Activated CD4-positive, alpha-beta T cell treated with anti-CD3 and anti-CD28 coated beads, Interleukin-2, amount 10 ng/mL, durations not matched to agents 7 days and 5 days (primary cell): ENCODE results near the gene SEMA3A. TPM values are rescaled to one million over a fixed set of nuclear protein-coding genes. Genes with fewer than 3 reads are reported as not detected.

Experiments
- CTCF ChIA-PET: fragments of 350-600 bp; sonication (Branson Sonifier 250); formaldehyde crosslinking; loops from one replicate; lab custom pipeline; 2021; ENCODE audit warnings: antibody characterized with exemption; lab: Charles Lee
- POLR2A ChIA-PET: fragments of 350-600 bp; sonication (Branson Sonifier 250); formaldehyde crosslinking; loops from one replicate; lab custom pipeline; 2021; ENCODE audit warnings: antibody characterized with exemption; lab: Charles Lee
- DNase-seq: peaks from one replicate; pipeline ENCODE4 v3.0.0-alpha.2; 2020
- H3K27ac Mint-ChIP-seq: one replicate; pipeline ENCODE4 v1.8.0; 2021; ENCODE audit warnings: mild to moderate bottlenecking, moderate library complexity, mixed read lengths
- H3K27me3 Mint-ChIP-seq: one replicate; pipeline ENCODE4 v1.8.0; 2021; ENCODE audit warnings: mixed read lengths
- H3K36me3 Mint-ChIP-seq: one replicate; pipeline ENCODE4 v1.8.0; 2021; ENCODE audit warnings: low read depth, mixed read lengths
- H3K4me1 Mint-ChIP-seq: one replicate; pipeline ENCODE4 v1.8.0; 2021; ENCODE audit warnings: mixed read lengths
- H3K4me3 Mint-ChIP-seq: one replicate; pipeline ENCODE4 v1.8.0; 2021; ENCODE audit warnings: mild to moderate bottlenecking, moderate library complexity, mixed read lengths
- H3K9me3 Mint-ChIP-seq: one replicate; pipeline ENCODE4 v1.8.0; 2021; ENCODE audit warnings: mixed read lengths
- total RNA-seq, 2 experiments: library from RNA; stranded (reverse); gene quantifications; one replicate each; pipeline ENCODE4 v1.2.3, GENCODE V29; 2021

The SEMA3A gene
- total RNA-seq, 2 experiments from 2014 or later: 1.3 to 1.4 TPM

GRCh38 chr7:84022684-84023308, 171.8 kb downstream of the SEMA3A start:
- H3K27ac Mint-ChIP-seq: no peak overlapping the region
- no peak for DNase-seq
- ChIA-PET CTCF (no interaction called here), POLR2A (no interaction called here)
- H3K27me3 Mint-ChIP-seq: no peaks in the 10 kb centered on the region
- no peaks in the 10 kb centered on the region for H3K4me1 Mint-ChIP-seq
- H3K9me3 Mint-ChIP-seq: no peaks in the 10 kb centered on the region
- H3K4me3 Mint-ChIP-seq: no peak overlapping the region
- H3K36me3 Mint-ChIP-seq: no peaks in the 10 kb centered on the region

GRCh38 chr7:84022009-84022408, 172.6 kb downstream of the SEMA3A start:
- Mint-ChIP-seq H3K9me3 (no peaks in the 10 kb centered on the region), H3K27ac (no peak overlapping the region), H3K4me1 (no peaks in the 10 kb centered on the region), H3K27me3 (no peaks in the 10 kb centered on the region), H3K4me3 (no peak overlapping the region), H3K36me3 (no peaks in the 10 kb centered on the region)
- POLR2A ChIA-PET: no interaction called here
- DNase-seq: no peak
- CTCF ChIA-PET: no interaction called here

- POLR2A ChIA-PET: no interaction called here
- CTCF ChIA-PET: no interaction called here
- no peak overlapping the region for H3K4me3 Mint-ChIP-seq
- H3K9me3 Mint-ChIP-seq: no peaks in the 10 kb centered on the region
- H3K27ac Mint-ChIP-seq: no peak overlapping the region
- H3K36me3 Mint-ChIP-seq: no peaks in the 10 kb centered on the region
- no peak for DNase-seq
- H3K4me1 Mint-ChIP-seq: no peaks in the 10 kb centered on the region
- H3K27me3 Mint-ChIP-seq: no peaks in the 10 kb centered on the region
Observed at GRCh38 chr7:84021292-84021908, 173.2 kb downstream of the SEMA3A start.

- peaks cover 6% of the 10 kb centered on the region for H3K4me1 Mint-ChIP-seq
- no peak overlapping the region for H3K27ac Mint-ChIP-seq
- DNase-seq: no peak
- H3K4me3 Mint-ChIP-seq: no peak overlapping the region
- no peaks in the 10 kb centered on the region for H3K9me3 Mint-ChIP-seq
- H3K27me3 Mint-ChIP-seq: no peaks in the 10 kb centered on the region
- CTCF ChIA-PET: no interaction called here
- no peaks in the 10 kb centered on the region for H3K36me3 Mint-ChIP-seq
- POLR2A ChIA-PET: no interaction called here
Observed at GRCh38 chr7:84017651-84018050, 176.9 kb downstream of the SEMA3A start.

GRCh38 chr7:84013616-84014240, 180.9 kb downstream of the SEMA3A start:
- peaks cover 2% of the 10 kb centered on the region for H3K27me3 Mint-ChIP-seq
- no peaks in the 10 kb centered on the region for H3K9me3 Mint-ChIP-seq
- no peaks in the 10 kb centered on the region for H3K36me3 Mint-ChIP-seq
- peaks cover 6% of the 10 kb centered on the region for H3K4me1 Mint-ChIP-seq
- DNase-seq: no peak
- H3K27ac Mint-ChIP-seq: no peak overlapping the region
- ChIA-PET POLR2A (no interaction called here), CTCF (no interaction called here)
- H3K4me3 Mint-ChIP-seq: no peak overlapping the region

GRCh38 chr7:84009782-84010181, 184.8 kb downstream of the SEMA3A start:
- Mint-ChIP-seq H3K9me3 (no peaks in the 10 kb centered on the region), H3K4me1 (peaks cover 6% of the 10 kb centered on the region), H3K27me3 (peaks cover 2% of the 10 kb centered on the region), H3K4me3 (no peak overlapping the region), H3K27ac (no peak overlapping the region), H3K36me3 (no peaks in the 10 kb centered on the region)
- ChIA-PET POLR2A (no interaction called here), CTCF (interaction anchor here (0.7 kb wide), 1 partner anchor 75 kb away, joined by 3 read pairs; no protein-coding TSS in a partner anchor)
- no peak for DNase-seq

- H3K36me3 Mint-ChIP-seq: no peaks in the 10 kb centered on the region
- peaks cover 6% of the 10 kb centered on the region for H3K4me1 Mint-ChIP-seq
- H3K27me3 Mint-ChIP-seq: peaks cover 2% of the 10 kb centered on the region
- DNase-seq: no peak
- ChIA-PET POLR2A (no interaction called here), CTCF (no interaction called here)
- no peak overlapping the region for H3K27ac Mint-ChIP-seq
- no peak overlapping the region for H3K4me3 Mint-ChIP-seq
- no peaks in the 10 kb centered on the region for H3K9me3 Mint-ChIP-seq
Observed at GRCh38 chr7:84009051-84009450, 185.5 kb downstream of the SEMA3A start.

- no peaks in the 10 kb centered on the region for H3K4me1 Mint-ChIP-seq
- no peak overlapping the region for H3K4me3 Mint-ChIP-seq
- ChIA-PET CTCF (no interaction called here), POLR2A (no interaction called here)
- H3K36me3 Mint-ChIP-seq: no peaks in the 10 kb centered on the region
- no peak for DNase-seq
- no peaks in the 10 kb centered on the region for H3K9me3 Mint-ChIP-seq
- H3K27ac Mint-ChIP-seq: no peak overlapping the region
- H3K27me3 Mint-ChIP-seq: no peaks in the 10 kb centered on the region
Observed at GRCh38 chr7:84003191-84003590, 191.4 kb downstream of the SEMA3A start.

- no peaks in the 10 kb centered on the region for H3K4me1 Mint-ChIP-seq
- no peaks in the 10 kb centered on the region for H3K27me3 Mint-ChIP-seq
- ChIA-PET CTCF (no interaction called here), POLR2A (no interaction called here)
- DNase-seq: no peak
- H3K4me3 Mint-ChIP-seq: no peak overlapping the region
- H3K27ac Mint-ChIP-seq: no peak overlapping the region
- H3K36me3 Mint-ChIP-seq: no peaks in the 10 kb centered on the region
- no peaks in the 10 kb centered on the region for H3K9me3 Mint-ChIP-seq
Observed at GRCh38 chr7:84002348-84002747, 192.2 kb downstream of the SEMA3A start.

GRCh38 chr7:83996879-83997278, 197.7 kb downstream of the SEMA3A start:
- CTCF ChIA-PET: no interaction called here
- peaks cover 2% of the 10 kb centered on the region for H3K9me3 Mint-ChIP-seq
- H3K4me1 Mint-ChIP-seq: no peaks in the 10 kb centered on the region
- DNase-seq: no peak
- no peak overlapping the region for H3K27ac Mint-ChIP-seq
- POLR2A ChIA-PET: no interaction called here
- H3K27me3 Mint-ChIP-seq: no peaks in the 10 kb centered on the region
- H3K4me3 Mint-ChIP-seq: no peak overlapping the region
- no peaks in the 10 kb centered on the region for H3K36me3 Mint-ChIP-seq

GRCh38 chr7:83987764-83988163, 206.8 kb downstream of the SEMA3A start:
- no peak for DNase-seq
- Mint-ChIP-seq H3K9me3 (no peaks in the 10 kb centered on the region), H3K36me3 (no peaks in the 10 kb centered on the region), H3K4me1 (no peaks in the 10 kb centered on the region), H3K27ac (no peak overlapping the region), H3K27me3 (no peaks in the 10 kb centered on the region), H3K4me3 (no peak overlapping the region)
- ChIA-PET POLR2A (no interaction called here), CTCF (no interaction called here)

GRCh38 chr7:83985821-83986220, 208.8 kb downstream of the SEMA3A start:
- Mint-ChIP-seq H3K4me1 (no peaks in the 10 kb centered on the region), H3K36me3 (no peaks in the 10 kb centered on the region), H3K27ac (no peak overlapping the region), H3K9me3 (no peaks in the 10 kb centered on the region), H3K4me3 (no peak overlapping the region), H3K27me3 (no peaks in the 10 kb centered on the region)
- ChIA-PET POLR2A (no interaction called here), CTCF (no interaction called here)
- no peak for DNase-seq

- Mint-ChIP-seq H3K27ac (no peak overlapping the region), H3K36me3 (no peaks in the 10 kb centered on the region), H3K9me3 (no peaks in the 10 kb centered on the region), H3K4me3 (no peak overlapping the region), H3K4me1 (no peaks in the 10 kb centered on the region), H3K27me3 (no peaks in the 10 kb centered on the region)
- CTCF ChIA-PET: no interaction called here
- DNase-seq: no peak
- POLR2A ChIA-PET: no interaction called here
Observed at GRCh38 chr7:83984591-83984990, 210.0 kb downstream of the SEMA3A start.
